ENCODE results near the gene NME5.

Gene NME5

GRCh38 chr5:138132543-138132942 lies 6.7 kb downstream of the NME5 start:
- no peak for DNase-seq

DNA sequence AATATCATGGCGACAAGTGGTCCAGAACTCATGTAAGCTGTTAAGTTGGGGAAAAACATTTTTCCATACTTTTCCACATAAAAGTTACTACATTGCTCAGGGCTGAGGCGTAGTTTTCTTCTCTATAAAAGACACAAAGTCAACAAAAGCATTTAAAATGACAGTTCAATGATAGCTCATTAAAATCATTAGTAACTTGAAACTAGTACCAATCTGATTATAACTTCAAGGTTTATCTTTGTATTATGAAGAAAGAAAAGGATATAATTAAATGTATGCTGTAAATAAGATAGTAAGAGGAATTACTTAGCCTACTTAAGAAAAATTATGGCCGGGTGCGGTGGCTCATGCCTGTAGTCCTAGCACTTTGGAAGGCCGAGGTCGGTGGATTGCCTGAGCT lies 9.9 kb downstream of the NME5 start:
- no peak for DNase-seq

DNA sequence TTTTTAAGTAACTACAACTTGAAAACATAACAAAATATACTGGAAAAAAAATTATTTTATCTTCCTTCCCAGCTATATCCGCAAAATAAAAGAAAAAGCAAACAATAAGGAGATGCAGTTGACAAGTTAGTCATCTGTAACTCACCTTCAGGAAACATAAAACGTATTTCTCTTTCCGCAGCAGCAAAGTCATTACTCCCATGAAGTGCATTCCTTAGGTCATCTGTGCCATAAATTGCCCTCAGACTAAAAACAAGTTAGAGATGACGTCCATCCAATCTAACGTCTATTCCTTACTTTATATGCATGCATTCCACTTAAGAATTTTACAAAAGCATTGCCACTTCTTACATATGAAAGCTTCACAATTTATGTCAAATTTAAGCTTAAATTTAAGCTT lies 10.9 kb downstream of the NME5 start:
- DNase-seq, result no peak

DNA sequence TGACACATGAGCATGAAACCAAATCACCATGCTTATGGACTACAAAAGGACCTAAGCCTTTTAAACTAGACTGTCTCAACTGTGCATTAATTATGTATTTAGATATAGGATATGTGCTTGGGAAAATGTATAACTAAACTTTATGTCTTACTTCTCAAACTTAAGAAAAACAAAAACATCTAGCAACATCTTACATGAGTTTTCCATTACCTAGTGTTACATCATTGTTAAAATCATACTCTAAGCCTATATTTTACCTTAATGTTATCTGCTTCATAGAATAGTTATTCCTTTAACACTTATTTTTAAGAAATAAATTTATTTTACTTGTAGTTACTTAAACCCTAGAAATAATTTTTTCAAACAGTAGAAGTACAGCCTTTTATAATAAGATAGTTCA lies 24.0 kb downstream of the NME5 start:
- no peak for DNase-seq

GRCh38 chr5:138111937-138112336 lies 27.3 kb downstream of the NME5 start:
- DNase-seq, result peak; percentile 54

DNA sequence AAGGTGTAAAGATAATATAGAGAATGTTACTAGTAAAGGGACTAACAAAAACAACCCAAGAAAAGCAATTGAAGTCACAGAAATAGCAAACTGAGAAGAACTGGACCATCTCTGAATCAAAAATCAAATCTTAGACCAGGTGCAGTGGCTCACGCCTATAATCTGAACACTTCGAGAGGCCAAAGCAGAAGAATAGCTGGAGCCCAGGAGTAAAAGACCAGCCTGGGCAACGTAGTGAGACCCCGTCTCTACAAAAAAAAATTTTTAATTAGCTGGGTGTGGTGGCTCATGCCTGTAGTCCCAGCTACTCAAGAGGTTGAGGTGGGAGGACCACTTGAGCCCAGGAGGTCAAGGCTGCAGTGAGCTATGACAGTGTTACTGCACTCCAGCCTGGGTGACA lies 28.0 kb downstream of the NME5 start:
- no peak for DNase-seq

DNA sequence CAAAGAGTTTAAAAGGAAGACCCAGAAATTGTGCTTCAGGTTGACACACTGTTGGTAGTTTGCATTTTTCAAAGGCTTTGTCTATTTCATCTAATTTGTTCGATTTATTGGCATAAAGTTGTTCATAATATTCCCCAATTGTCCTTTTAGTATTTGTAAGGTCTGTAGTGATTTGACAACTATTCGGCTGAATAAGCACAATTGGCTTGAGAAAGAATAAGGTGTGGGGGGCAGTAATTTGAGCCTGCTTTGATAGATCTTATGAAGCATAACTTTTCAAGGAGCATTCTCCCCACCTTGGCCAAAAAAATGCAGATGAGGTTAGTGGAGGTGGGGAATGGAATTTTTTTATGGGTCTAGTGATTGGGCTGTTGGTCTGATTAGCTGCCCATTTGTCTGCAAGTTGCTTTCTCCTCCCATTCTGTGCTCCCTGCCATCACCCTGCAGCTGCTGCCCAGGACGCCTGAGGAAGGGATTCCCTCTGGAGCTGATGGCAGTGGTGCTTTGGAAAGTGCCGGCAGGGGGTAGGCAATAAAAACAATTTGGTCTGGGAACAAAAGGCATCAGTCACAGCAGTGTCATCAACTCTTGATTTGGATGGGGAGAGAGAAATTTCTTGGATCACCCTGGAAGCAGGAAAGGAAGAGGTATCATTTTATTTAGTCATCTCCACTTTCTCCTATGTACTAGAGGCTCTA lies 28.8 kb downstream of the NME5 start:
- DNase-seq, result peak; percentile 13

DNA sequence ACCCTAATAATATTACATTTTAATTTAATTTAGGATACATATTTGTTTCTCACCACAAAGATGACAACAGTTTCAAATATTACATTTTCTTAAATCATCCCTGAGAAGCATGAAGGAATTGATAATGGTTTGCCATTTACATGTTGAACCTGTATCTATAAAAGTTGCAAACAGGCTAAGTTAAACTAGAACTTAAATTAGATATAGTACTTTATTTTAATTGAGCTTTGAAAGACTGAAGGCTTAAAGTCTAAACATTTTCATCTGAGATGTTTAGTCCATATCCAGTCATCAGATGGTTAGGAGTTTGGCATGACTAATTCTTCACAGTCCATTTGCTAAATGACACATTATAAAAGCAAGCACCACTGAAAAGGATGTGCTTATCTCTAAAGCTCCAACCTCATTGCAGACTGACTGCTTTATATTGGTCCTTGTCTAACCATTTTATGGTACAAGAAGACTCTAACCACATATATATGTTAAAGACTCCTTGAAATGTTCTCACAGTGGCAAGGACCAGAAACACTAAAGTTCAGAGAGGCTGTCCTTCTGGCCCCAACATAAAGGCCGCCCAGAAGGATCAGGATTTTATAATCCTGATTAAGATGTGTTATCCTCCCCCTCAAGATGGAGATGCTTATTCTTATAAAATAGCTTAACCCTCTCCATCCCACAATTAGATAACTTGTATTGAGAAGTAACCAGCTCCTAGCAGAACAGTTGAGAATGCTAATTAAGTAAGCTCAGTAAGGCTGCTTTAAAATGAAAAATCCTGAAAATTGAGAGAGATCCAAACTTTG lies 29.6 kb downstream of the NME5 start:
- DNase-seq, result peak; percentile 33

DNA sequence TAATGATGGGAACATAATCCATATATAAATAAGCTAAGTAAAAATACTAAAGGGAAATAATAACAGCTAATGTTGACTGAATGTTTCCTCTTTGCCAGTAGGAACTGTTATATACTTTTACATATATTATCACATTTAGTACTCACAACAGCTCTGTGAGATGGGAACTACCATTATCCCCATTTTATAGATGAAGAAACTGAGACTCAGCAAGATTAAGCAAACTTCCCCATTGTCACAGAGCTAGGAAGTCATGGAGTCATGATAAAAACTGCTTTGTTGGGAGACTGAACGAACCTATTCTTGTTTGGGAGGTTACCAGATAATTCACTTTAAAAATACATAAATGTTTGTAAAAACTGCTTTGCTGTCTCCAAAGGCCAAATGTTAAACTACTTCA lies 32.0 kb downstream of the NME5 start:
- DNase-seq, result no peak

GRCh38 chr5:138105709-138106108 lies 33.5 kb downstream of the NME5 start:
- DNase-seq, result no peak

DNA sequence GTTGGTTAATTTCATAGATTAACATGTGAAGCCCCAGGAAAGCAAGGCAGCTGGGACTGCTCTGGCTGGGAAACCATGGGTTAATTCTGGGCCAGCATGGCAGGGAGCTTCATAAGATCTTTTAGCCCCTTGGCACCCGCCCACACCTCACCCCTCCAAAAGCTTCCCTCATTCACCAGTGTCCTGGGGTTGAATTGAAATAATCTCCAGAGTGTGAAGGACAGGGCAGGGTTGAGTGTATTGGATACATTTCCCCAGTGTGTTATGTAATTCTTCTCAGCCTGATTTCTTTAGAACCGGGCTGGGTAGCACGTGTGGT lies 36.0 kb downstream of the NME5 start:
- DNase-seq, result no peak

GRCh38 chr5:138102454-138103318 lies 36.5 kb downstream of the NME5 start:
- DNase-seq, result no peak

GRCh38 chr5:138096997-138097828 lies 42.0 kb downstream of the NME5 start:
- DNase-seq, result no peak

DNA sequence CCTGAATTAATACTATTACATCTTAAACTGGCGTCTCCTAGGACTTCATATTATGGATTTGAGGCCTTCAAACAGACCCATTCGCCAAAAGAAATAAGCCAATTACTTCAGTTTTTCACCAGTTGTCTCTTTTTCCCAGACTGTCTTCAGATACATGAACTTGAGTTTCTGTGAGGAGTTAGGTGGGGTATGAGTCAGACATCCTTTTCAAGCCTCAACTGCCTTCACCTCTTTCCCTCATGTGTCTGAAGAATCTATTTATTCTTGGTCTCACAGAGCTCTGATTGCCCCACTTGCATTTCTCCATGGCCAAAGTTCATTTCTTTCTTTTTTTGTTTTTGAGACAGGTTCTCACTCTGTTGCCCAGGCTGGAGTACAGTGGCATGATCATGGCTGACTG lies 42.9 kb downstream of the NME5 start:
- DNase-seq, result no peak

- DNase-seq, result no peak
These were observed 43.9 kb downstream of the NME5 start for GRCh38 chr5:138095100-138095907.

DNA sequence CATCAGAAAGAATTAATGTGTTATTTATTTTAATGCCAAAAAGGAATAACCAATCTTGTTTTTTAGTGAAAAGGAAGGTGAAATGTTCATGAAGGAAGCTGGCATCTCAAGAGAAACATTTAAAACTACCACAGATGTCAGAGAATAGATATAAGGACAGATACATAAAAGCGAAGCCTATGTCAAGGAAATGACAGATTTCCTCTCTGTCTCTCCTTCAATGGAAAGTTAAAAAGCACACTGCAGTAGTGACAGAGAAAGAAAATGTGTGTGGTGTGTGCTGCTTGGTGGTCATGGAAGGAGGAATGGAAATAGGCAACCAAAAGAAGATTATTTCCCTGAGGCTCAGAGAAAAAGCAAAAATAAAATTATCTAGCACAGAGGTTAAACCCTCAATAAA lies 46.2 kb downstream of the NME5 start:
- no peak for DNase-seq

DNA sequence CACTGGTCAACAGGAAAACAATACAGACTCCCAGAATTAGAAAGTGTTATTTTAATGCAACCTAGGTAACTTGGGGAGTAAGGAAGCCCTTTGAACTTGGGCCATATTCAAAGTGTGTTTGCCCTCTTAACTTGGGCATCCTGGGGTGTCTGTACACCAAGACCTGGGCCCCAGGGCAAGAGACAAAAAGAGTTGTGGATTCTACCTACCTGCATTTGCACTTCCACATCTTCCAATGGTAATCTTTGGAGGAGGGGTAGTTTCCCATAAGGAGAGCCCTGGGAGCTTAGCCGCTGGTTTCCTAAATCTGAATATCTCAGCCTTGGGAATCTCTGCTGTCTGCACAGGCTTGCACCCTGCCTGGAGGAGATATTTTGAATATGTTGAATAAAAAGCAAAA lies 46.9 kb downstream of the NME5 start:
- DNase-seq, result no peak

GRCh38 chr5:138091685-138092084 lies 47.5 kb downstream of the NME5 start:
- no peak for DNase-seq

- no peak for DNase-seq
These were observed 55.5 kb downstream of the NME5 start, which contains the start of gene WNT8A for GRCh38 chr5:138083702-138084101. Gene WNT8A (plus strand): TSS chr5:138084033. CDS start chr5:138084128, 95 bp downstream.

DNA sequence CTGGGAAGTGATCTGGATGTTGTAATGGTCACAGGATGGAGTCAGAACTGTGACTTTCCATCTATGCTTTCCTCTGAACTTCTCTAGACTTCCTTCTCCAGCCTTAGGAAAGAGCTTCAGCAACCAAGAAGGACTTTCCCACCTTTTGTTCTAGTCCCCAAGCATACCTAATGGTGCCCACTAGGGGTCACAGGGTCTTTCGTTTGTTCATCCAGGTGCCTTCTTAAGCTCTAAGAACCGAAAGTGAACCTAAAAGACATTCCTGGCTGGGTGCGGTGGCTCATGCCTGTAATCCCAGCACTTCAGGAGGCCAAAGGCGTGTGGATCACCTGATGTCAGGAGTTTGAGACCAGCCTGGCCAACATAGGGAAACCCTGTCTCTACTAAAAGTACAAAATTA lies 57.2 kb downstream of the NME5 start:
- DNase-seq, result no peak

GRCh38 chr5:138078006-138078643 lies 61.1 kb downstream of the NME5 start:
- no peak for DNase-seq

Measured in EL (cell line).